GM12878 (cell line): ENCODE data around the gene GABRB1. TPM values are rescaled to one million over a fixed set of nuclear protein-coding genes. Genes with fewer than 3 reads are reported as not detected.

Experiments
- ATAC-seq: fragments of 200-7000 bp; cut with Tn5 transposase; 3 replicates; pipeline ENCODE4 v1.9.1; 2020; ENCODE audit warnings: mild to moderate bottlenecking, moderate library complexity
- BruUV-seq: library from RNA; stranded (reverse); fragments of 400-500 nt; replicated peaks from 2 replicates; lab custom pipeline; 2021; lab: Mats Ljungman, UMichigan
- CTCF ChIA-PET: fragments of 300-600 bp; sonication (Branson Sonifier 250); formaldehyde crosslinking; extraction: SDS; loops from one replicate; lab custom pipeline; 2021; ENCODE audit warnings: inconsistent platforms; lab: Yijun Ruan, JAX
- POLR2A ChIA-PET: fragments of 350-600 bp; formaldehyde crosslinking; extraction: SDS; loops from one replicate; lab custom pipeline; 2021; ENCODE audit warnings: inconsistent platforms; lab: Charles Lee
- RAD21 ChIA-PET: fragments of 300-600 bp; sonication (Branson Sonifier 250); formaldehyde crosslinking; loops from one replicate; lab custom pipeline; 2023; ENCODE audit warnings: antibody characterized with exemption; ENCODE audit not compliant: unreplicated experiment; lab: Charles Lee
- SMC1A ChIA-PET: fragments of 300-600 bp; sonication (Branson Sonifier 250); formaldehyde crosslinking; loops from one replicate; lab custom pipeline; 2023; ENCODE audit not compliant: unreplicated experiment, uncharacterized antibody; lab: Charles Lee
- DNase-seq: peaks from one replicate; pipeline ENCODE4 v3.0.0-alpha.2; 2011; ENCODE audit warnings: low read depth, low spot score
- FAIRE-seq: peaks from 3 replicates; lab custom pipeline; 2011; peaks lifted over from hg19 to GRCh38; lab: Jason Lieb, UNC
- H2AFZ ChIP-seq: 2 replicates; pipeline ENCODE4 v1.6.0; 2011; ENCODE audit warnings: low read depth, low read length, control low read depth; ENCODE audit not compliant: control insufficient read depth
- H3K27ac ChIP-seq: 2 replicates; pipeline ENCODE4 v1.5.1; 2011; ENCODE audit warnings: control low read depth; ENCODE audit not compliant: control insufficient read depth, insufficient read depth
- H3K27me3 ChIP-seq, 2 experiments: replicated peaks in 1 of 2; 2 replicates each; pipeline versions ENCODE4 v1.6.0 to v1.6.1; 2011; ENCODE audit warnings: low read length in 1 of 2; ENCODE audit not compliant: control insufficient read depth in 2 of 2, insufficient read depth in 2 of 2
- H3K36me3 ChIP-seq, 2 experiments: 2 replicates each; pipeline ENCODE4 v1.5.1; 2011; ENCODE audit warnings: low read length in 1 of 2; ENCODE audit not compliant: control insufficient read depth in 2 of 2, insufficient read depth in 2 of 2
- H3K4me1 ChIP-seq: 2 replicates; pipeline ENCODE4 v1.6.1; 2011; ENCODE audit warnings: mild to moderate bottlenecking, low read length, moderate library complexity, mixed read lengths; ENCODE audit not compliant: control insufficient read depth, insufficient read depth
- H3K4me2 ChIP-seq: 2 replicates; pipeline ENCODE4 v1.6.0; 2011; ENCODE audit warnings: control low read depth; ENCODE audit not compliant: control insufficient read depth, insufficient read depth
- H3K4me3 ChIP-seq: fragments of 200-600 bp; sonication (generic); 2 replicates; pipeline ENCODE4 v1.5.1; 2016
- H3K79me2 ChIP-seq: 2 replicates; pipeline ENCODE4 v1.6.0; 2011; ENCODE audit warnings: low read length; ENCODE audit not compliant: control insufficient read depth, insufficient read depth
- H3K9ac ChIP-seq: 2 replicates; pipeline ENCODE4 v1.8.0; 2011; ENCODE audit warnings: low read length, control low read depth, mixed read lengths; ENCODE audit not compliant: control insufficient read depth, insufficient read depth
- H3K9me3 ChIP-seq: replicated peaks from 3 replicates; pipeline ENCODE4 v1.5.1; 2011; ENCODE audit warnings: mild to moderate bottlenecking, low read length; ENCODE audit not compliant: control insufficient read depth, insufficient read depth
- H4K20me1 ChIP-seq: 2 replicates; pipeline ENCODE4 v1.6.0; 2011; ENCODE audit not compliant: control insufficient read depth, insufficient read depth
- BCL3 ChIP-seq: IDR thresholded peaks from 2 replicates; pipeline ENCODE4 v1.6.1; 2011; ENCODE audit warnings: borderline replicate concordance, low read depth, mild to moderate bottlenecking, moderate library complexity, low read length; ENCODE audit not compliant: insufficient read depth, poor library complexity, severe bottlenecking
- CHD1 ChIP-seq: IDR thresholded peaks from 2 replicates; pipeline ENCODE4 v1.6.1; 2012; ENCODE audit warnings: low read depth, low read length, improper control_type of control experiment
- CHD2 ChIP-seq: IDR thresholded peaks from 2 replicates; pipeline ENCODE4 v1.6.1; 2011; ENCODE audit warnings: low read depth, low read length, improper control_type of control experiment, borderline replicate concordance
- EZH2 ChIP-seq: IDR thresholded peaks from 2 replicates; pipeline ENCODE4 v1.6.1; 2012; ENCODE audit warnings: low read depth, mild to moderate bottlenecking, control low read depth, inconsistent platforms, low read length, borderline replicate concordance; ENCODE audit not compliant: control insufficient read depth
- FOXK2 ChIP-seq: fragments of 450-650 bp; IDR thresholded peaks from 2 replicates; pipeline ENCODE4 v1.6.1; 2017; ENCODE audit warnings: mild to moderate bottlenecking, moderate library complexity
- HCFC1 ChIP-seq: fragments of 150-350 bp; IDR thresholded peaks from 2 replicates; pipeline ENCODE4 v1.6.1; 2014; ENCODE audit warnings: low read length
- HDGF ChIP-seq: fragments of 450-650 bp; IDR thresholded peaks from 2 replicates; pipeline ENCODE4 v1.6.1; 2016; ENCODE audit warnings: antibody characterized with exemption
- IKZF2 ChIP-seq, 2 experiments: fragments of 450-650 bp; IDR thresholded peaks; 2 replicates each; pipeline ENCODE4 v1.6.1; 2017; ENCODE audit warnings: mild to moderate bottlenecking in 2 of 2, moderate library complexity in 2 of 2
- IRF4 ChIP-seq: IDR thresholded peaks from 2 replicates; pipeline ENCODE4 v1.6.1; 2011; ENCODE audit warnings: low read depth, low read length
- JUNB ChIP-seq: IDR thresholded peaks from 2 replicates; pipeline ENCODE4 v1.6.1; 2016; ENCODE audit warnings: antibody characterized with exemption, mild to moderate bottlenecking
- LARP7 ChIP-seq: fragments of 450-650 bp; IDR thresholded peaks from 2 replicates; pipeline ENCODE4 v1.6.1; 2017; ENCODE audit warnings: mild to moderate bottlenecking
- MYB ChIP-seq: fragments of 150-350 bp; IDR thresholded peaks from 2 replicates; pipeline ENCODE4 v1.6.1; 2014; ENCODE audit warnings: mild to moderate bottlenecking, low read depth, low read length, borderline replicate concordance
- NFYA ChIP-seq: IDR thresholded peaks from 2 replicates; pipeline ENCODE4 v1.6.1; 2011; ENCODE audit warnings: low read depth, mild to moderate bottlenecking, low read length, improper control_type of control experiment, borderline replicate concordance
- NR2C1 ChIP-seq: fragments of 450-650 bp; IDR thresholded peaks from 2 replicates; pipeline ENCODE4 v1.6.1; 2017; ENCODE audit warnings: antibody characterized with exemption, mild to moderate bottlenecking, moderate library complexity
- RAD51 ChIP-seq: fragments of 450-650 bp; IDR thresholded peaks from 2 replicates; pipeline ENCODE4 v1.6.1; 2016; ENCODE audit warnings: moderate library complexity, mild to moderate bottlenecking, inconsistent platforms
- STAT3 ChIP-seq: IDR thresholded peaks from 2 replicates; pipeline ENCODE4 v1.6.1; 2011; ENCODE audit warnings: low read depth, low read length, improper control_type of control experiment
- TAF1 ChIP-seq: IDR thresholded peaks from 2 replicates; pipeline ENCODE4 v1.6.1; 2011; ENCODE audit warnings: mild to moderate bottlenecking, low read depth, low read length, borderline replicate concordance
- TARDBP ChIP-seq: IDR thresholded peaks from 2 replicates; pipeline ENCODE4 v1.6.1; 2016; ENCODE audit warnings: borderline replicate concordance
- USF2 ChIP-seq: IDR thresholded peaks from 2 replicates; pipeline ENCODE4 v1.6.1; 2011; ENCODE audit warnings: low read depth, low read length, improper control_type of control experiment, borderline replicate concordance
- in situ Hi-C: fragments of 300-500 bp; cut with MboI; formaldehyde crosslinking; loops from 9 replicates; pipeline ENCODE4 v1.14.3; 2018; ENCODE audit warnings: mixed read lengths
- intact Hi-C: fragments of 100-400 bp; cut with micrococcal nuclease; formaldehyde crosslinking; loops from one replicate; pipeline ENCODE4 v1.14.2; 2022; ENCODE audit not compliant: unreplicated experiment
- polyA plus RNA-seq, 11 experiments: library from polyadenylated mRNA; depleted of rRNA in 4 of 11; unstranded in 6 of 11; stranded (reverse) in 5 of 11; fragments of >200 nt; fragmentation: Nextera tagmentation in 4 of 11; fragmentation: Illumina TruSeq in 1 of 11; extraction: Ambion mirVana in 4 of 11; extraction: Trizol in 1 of 11; gene quantifications; 1 replicate in 1 of 11; 2 replicates in 10 of 11; pipeline versions ENCODE4 v1.2.1 to v1.2.3, GENCODE V29; 2011 to 2016; ENCODE audit warnings: inconsistent platforms in 2 of 11, missing spikeins in 2 of 11, low read depth in 1 of 11
- total RNA-seq, 4 experiments: library from RNA; depleted of rRNA in 3 of 4; stranded (reverse); fragments of >200 nt in 3 of 4; fragmentation: Illumina TruSeq in 1 of 4; extraction: Trizol in 1 of 4; gene quantifications; 2 replicates each; pipeline versions ENCODE4 v1.2.1 to v1.2.3, GENCODE V29; 2013 to 2021

Gene GABRB1
- total and polyA plus RNA-seq, 10 of the 15 experiments (the other 5 are each of a cell fraction or from before 2014, with no cell fraction given) = 0.13 to 0.92 TPM; not detected in 8

- FAIRE-seq (no peak), DNase-seq (no peak), ATAC-seq (no peak)
- TF ChIP-seq RAD51 = no peak
- TF ChIP-seq NFYA = no peak
- no peak for TF ChIP-seq CHD2
- TF ChIP-seq EZH2 = no peak
- TF ChIP-seq LARP7 = no peak
- TF ChIP-seq STAT3 = no peak
- TF ChIP-seq CHD1 = no peak
- TF ChIP-seq IRF4 = no peak
- no peak for TF ChIP-seq JUNB
- no peak for TF ChIP-seq USF2
- TF ChIP-seq IKZF2 (IDR thresholded peaks at IDR 0.05) = no peak
- TF ChIP-seq BCL3 = no peak
- TF ChIP-seq NR2C1 = no peak
- no peak for TF ChIP-seq TAF1
- no peak for TF ChIP-seq HCFC1
- no peak for TF ChIP-seq HDGF
- TF ChIP-seq TARDBP = no peak
- TF ChIP-seq FOXK2 = no peak
- TF ChIP-seq MYB = no peak
- no TSS peak for BruUV-seq
- Histone ChIP-seq H3K4me1 (no peaks in the 10 kb centered on the region), H3K79me2 (no peaks in the 10 kb centered on the region), H3K27ac (no peak overlapping the region), H3K9me3 (no peaks in the 10 kb centered on the region), H3K27me3 (peaks cover 0 to 5% of the 10 kb centered on the region in 2 experiments; a peak in 2 of 4 replicates), H2AFZ (no peak overlapping the region), H3K4me2 (no peak overlapping the region), H3K4me3 (no peak overlapping the region), H3K9ac (no peak overlapping the region), H3K36me3 (no peaks in the 10 kb centered on the region), H4K20me1 (no peaks in the 10 kb centered on the region)
- in situ Hi-C loops = no loop called here
- RAD21 ChIA-PET = interaction anchor here (0.9 to 2.1 kb wide), 9 partner anchors 11 to 65 kb away, joined by 3 to 10 read pairs (median 5); no protein-coding TSS in a partner anchor
- intact Hi-C loops = no loop called here
- POLR2A ChIA-PET = interaction anchor here (1.6 kb wide), 1 partner anchor 12 kb away, joined by 3 read pairs; no protein-coding TSS in a partner anchor
- CTCF ChIA-PET = interaction anchor here (0.6 to 6.3 kb wide), 8 partner anchors 11 to 123 kb away, joined by 3 to 46 read pairs (median 8); no protein-coding TSS in a partner anchor
- SMC1A ChIA-PET = interaction anchor here (0.9 to 15.2 kb wide), 11 partner anchors 10 to 155 kb away, joined by 3 to 132 read pairs (median 4); no protein-coding TSS in a partner anchor
Observed at GRCh38 chr4:46999566-46999965, 31.8 kb upstream of the GABRB1 start.
